HG02938 (cell line): ENCODE results near the gene CCDC183.

Experiments used
- ATAC-seq: cut with Tn5 transposase; IDR thresholded peaks from one replicate; pipeline ENCODE4 v1.9.1; 2021; ENCODE audit warnings: mild to moderate bottlenecking, moderate library complexity; ENCODE audit not compliant: unreplicated experiment

Gene CCDC183

DNA sequence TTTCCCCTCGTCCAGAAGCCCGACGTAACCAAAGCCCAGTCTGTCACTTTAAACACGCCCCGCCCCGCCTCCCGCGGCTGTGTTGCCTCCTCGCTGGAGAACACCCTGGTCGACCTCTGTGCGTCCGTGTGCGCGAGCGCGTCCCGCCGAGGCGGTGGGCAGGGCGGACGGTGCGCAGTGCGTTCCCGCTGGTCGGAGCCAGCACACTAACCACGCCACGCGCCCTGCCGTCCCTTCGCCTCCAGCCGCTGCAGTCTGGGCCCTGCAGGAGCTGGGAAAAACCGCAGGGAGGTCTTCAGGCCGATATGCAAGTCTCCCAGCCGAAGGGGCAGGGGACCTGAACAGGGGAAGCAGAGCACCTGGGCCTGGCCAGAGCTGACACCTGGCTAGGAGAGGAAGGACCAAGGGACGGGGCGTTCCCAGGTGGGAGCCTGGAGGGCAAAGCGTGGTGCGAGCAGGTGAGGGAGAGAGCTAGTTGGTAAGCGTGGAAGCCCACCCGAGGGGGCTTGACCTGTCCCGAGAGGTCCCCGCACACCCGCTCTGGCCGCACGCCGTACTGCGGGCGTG lies 51.8 kb downstream of the CCDC183 start:
- ATAC-seq: no peak

DNA sequence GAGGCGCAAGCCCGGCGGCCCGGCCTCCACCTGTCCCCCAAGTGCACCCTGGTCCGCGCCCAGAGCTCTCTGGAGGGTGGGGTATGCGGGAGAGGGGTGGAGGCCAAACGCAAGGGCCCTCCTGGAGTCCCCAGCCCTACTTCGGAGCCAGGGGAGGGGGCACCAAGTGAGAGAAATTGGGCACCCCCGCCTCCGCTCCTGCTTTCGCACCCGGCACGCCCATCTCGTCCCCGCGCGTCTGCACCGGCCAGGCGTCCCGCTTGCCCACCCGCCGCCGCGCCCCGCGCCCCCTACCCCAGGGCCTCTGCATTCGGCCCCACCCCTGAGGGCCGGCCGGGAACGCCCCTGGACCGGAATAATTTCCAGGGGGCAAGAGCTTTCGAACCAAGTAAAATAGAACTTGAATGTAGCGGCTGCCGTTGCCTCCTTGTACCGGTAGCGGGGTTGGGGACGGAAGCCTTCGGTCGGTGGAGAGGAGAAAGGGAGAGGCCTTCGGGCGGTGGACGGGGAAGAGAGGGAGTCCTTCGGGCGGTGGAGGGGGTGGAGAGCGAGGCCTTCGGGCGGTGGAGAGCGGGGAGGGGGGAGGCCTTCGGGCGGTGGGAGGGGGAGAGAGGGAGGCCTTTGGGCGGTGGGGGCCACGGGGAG lies 52.4 kb downstream of the CCDC183 start:
- no peak for ATAC-seq

GRCh38 chr9:136849038-136849959 lies 53.2 kb downstream of the CCDC183 start, which contains the start of gene PHPT1:
PHPT1 (plus strand) TSS chr9:136849409; CDS start chr9:136849431, 22 bp downstream.
- ATAC-seq: peak; percentile 70

DNA sequence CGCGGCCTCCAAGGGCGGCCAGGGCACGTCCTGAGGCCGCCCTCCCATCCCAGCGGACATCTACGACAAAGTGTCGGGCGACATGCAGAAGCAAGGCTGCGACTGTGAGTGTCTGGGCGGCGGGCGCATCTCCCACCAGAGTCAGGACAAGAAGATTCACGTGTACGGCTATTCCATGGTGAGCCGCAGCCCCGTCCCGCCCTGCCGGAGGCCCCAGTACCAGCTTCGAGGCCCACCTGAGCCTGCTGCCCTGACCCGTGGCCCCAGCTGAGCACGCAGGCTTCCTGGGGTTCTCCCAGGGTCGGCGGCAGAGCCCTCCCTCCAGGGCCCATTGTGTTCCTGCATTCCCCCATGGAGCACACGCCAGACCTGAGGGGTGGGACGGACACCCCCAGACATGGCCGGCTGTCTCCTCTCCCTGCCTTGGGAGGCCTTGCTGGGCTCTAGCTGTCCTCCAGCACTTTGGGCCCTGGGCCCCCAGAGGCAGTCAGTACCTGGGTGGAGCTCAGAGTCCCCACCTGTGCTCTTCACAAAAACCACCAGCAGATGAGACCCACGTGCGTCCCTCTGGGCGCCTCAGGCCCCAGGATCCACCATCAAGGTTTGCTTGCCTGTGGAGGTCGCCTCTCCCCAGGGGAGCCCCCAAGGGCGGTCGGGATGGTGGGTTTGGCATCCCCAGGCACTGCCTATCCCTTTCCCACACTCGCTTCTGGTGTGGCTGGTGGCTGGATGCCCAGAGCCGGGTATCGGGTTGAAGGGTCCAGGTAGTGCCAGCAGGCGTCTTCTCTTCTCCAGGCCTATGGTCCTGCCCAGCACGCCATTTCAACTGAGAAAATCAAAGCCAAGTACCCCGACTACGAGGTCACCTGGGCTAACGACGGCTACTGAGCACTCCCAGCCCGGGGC lies 54.1 kb downstream of the CCDC183 start:
- no peak for ATAC-seq

DNA sequence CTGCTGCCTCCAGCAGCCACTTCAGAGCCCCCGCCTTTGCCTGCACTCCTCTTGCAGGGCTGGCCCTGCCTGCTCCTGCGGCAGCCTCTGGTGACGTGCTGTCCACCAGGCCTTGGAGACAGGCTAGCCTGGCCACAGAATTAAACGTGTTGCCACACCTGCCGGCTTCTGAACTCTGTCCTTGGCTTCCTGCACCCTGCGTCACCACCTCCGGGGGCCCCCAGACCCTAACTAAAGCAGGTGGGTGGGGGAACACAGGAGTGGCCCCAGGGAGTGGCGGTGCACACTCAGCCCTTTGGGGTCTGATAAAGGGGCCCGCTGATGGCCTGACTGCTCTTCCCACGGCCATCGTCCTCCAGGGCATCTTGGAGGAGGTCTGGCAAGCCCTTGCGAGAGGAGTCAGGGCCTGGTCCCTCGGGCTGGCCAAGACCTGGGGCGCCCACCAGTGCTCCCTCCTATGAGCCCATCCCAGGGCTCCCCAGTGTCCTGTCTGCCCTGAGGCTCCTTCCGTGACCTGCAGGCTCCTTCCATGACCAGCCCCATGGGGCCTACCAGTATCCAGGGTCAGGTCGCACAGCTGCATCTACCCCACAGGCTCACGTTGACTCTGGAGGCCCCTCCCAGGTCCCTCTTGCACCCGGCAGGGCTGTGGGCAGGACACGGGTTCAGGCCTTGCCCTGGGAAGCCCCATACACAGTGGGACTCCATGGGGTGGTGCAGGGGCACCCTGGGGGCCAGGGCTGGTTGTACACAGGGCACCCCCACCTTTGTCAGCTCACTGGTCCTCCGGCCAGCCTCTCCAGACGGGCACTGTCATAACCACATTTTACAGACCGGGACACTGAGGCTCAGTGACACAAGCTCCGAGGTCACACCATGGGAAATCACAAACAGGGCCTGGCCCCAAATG lies 55.0 kb downstream of the CCDC183 start:
- no peak for ATAC-seq

DNA sequence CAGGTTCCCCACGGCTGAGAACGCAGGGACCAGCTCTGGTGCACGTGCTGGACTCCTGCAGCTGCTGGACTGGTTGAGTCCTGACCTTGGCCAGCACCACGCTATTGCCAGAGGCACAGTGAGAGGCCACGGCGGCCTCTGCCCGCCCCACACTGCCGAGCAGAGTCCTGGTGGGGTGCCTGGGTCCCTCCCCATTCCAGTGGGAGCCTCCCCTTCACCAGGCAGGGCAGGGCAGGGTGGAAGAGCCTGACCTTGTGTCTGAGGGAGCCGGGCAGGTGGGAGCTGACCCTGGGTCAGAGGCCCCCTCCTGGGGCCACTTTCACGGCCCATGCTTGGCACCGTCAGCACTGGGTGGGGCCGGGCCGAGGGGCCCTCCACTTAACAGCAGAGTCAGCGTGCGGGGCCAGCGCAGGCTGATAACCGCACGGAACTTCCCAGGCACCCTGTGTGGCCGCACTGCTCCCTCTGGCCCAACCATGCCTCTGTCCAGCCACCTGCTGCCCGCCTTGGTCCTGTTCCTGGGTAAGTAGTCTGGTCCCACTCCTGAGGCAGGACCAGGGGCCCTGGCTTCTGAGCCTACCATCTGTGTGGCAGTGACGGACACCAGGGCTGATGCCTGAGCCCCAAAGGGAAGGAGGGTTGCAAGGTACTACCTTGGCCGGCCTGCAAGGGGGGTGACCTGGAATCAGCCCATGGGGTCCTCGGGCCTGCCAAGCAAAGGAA lies 56.0 kb downstream of the CCDC183 start, which contains the start of gene MAMDC4:
Gene MAMDC4 (plus strand): TSS at position 406 of the 723 bp plus-strand sequence. CDS start 71 bp downstream, at position 477.
- ATAC-seq: no peak

DNA sequence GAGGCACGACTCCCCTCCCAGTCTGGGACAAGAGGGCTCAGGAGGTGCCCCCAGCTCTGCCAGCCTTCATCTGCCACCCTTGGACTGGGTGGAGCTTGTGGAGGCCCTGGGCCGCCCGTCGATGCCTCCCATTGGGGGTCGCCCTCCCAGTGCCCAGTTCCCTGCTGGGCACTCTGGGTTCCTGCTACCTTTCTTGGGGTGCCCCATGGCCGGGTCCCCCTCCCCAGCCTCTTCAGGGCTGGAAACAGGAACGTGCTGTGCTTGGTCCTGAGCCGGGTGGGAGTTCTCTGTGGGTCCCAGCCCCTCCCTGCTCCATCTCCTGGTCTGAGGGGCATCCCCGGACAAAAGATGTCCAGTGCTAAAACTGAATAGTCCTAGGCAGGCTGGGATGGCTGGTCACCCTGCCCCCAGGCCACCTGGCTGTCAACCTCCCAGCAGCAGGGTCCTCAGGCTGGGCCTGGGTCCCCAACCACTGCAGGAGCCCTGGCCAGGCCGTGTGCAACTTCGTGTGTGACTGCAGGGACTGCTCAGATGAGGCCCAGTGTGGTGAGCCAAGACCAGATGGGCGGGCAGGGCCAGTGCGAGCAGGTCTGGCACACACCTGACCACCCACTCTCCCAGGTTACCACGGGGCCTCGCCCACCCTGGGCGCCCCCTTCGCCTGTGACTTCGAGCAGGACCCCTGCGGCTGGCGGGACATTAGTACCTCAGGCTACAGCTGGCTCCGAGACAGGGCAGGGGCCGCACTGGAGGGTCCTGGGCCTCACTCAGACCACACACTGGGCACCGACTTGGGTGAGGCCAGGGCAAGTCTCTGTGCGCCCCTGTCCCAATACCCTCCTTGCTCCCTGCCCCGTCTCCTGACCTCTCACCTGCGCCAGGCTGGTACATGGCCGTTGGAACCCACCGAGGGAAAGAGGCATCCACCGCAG lies 56.8 kb downstream of the CCDC183 start:
- no peak for ATAC-seq

GRCh38 chr9:136853596-136854112 lies 57.5 kb downstream of the CCDC183 start:
- no peak for ATAC-seq

GRCh38 chr9:136854113-136854841 lies 58.1 kb downstream of the CCDC183 start:
- ATAC-seq: no peak

GRCh38 chr9:136854842-136855460 lies 58.8 kb downstream of the CCDC183 start:
- no peak for ATAC-seq

GRCh38 chr9:136855461-136856078 lies 59.4 kb downstream of the CCDC183 start:
- no peak for ATAC-seq

DNA sequence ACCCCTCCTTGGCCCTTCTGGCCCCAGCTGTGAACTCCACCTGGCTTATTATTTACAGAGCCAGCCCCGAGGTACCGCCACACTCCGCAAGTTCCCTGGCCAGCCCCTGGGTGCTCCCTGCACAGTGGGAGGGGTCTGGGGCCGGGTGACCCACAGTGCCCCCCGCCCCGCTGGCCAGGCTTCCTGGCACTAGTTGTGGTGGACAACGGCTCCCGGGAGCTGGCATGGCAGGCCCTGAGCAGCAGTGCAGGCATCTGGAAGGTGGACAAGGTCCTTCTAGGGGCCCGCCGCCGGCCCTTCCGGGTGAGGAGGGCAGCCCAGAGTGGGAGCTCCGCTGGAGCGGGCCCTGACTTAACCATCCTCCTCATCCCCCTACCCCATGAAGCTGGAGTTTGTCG lies 59.9 kb downstream of the CCDC183 start:
- ATAC-seq: no peak

DNA sequence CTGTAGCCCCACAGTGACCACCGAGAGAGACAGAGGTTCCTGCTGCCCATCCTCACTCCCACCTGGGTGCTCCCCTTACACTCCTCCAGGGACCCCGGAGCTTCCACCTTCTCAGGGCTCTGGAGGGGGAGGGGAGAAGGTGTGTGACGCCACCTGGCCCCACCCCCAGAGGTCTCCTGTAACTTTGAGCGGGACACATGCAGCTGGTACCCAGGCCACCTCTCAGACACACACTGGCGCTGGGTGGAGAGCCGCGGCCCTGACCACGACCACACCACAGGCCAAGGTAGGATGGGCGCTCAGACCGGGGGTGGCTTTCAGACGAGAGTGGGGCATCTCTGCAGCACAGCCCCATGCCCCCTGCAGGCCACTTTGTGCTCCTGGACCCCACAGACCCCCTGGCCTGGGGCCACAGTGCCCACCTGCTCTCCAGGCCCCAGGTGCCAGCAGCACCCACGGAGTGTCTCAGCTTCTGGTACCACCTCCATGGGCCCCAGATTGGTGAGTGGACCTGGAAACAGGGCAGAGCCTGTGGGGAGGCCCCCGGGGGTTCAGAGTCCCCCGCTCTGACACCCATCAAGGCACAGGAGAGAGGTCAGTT lies 60.5 kb downstream of the CCDC183 start:
- ATAC-seq: no peak

DNA sequence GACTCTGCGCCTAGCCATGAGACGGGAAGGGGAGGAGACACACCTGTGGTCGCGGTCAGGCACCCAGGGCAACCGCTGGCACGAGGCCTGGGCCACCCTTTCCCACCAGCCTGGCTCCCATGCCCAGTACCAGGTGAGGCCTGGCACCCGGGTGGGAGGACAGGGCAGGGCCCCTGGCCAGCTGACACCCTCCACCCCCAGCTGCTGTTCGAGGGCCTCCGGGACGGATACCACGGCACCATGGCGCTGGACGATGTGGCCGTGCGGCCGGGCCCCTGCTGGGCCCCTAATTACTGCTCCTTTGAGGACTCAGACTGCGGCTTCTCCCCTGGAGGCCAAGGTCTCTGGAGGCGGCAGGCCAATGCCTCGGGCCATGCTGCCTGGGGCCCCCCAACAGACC lies 61.0 kb downstream of the CCDC183 start:
- no peak for ATAC-seq
